HG03457 (cell line): ENCODE results near the gene GC.
"Not testable (repeated sequence)": the region's sequence is repeated elsewhere in the genome, so short reads cannot be mapped to it uniquely, and the experiment has no call there.

Experiments
- ATAC-seq: cut with Tn5 transposase; IDR thresholded peaks from one replicate; pipeline ENCODE4 v1.9.1; 2021; ENCODE audit warnings: moderate number of reproducible peaks; ENCODE audit not compliant: unreplicated experiment

Gene GC

DNA sequence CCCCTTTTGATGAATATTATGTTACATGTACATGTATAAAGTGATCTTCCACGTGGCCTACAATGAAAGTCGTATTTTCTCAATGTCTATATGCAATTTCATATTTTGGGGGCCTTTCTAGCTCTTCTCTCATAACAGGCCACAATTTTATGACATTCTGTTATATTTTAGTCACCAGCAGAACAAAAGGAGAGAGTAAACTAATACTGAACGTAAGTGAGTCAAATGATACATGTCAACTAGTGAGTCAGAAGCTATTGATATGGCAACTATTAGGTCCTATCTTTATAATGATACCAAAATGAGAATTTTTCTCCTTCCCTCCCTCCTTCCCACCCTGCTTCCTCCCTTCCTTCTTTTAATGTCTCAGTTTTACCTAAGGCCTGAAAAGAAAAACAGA is 14.4 kb downstream of the GC start:
- ATAC-seq = no peak

DNA sequence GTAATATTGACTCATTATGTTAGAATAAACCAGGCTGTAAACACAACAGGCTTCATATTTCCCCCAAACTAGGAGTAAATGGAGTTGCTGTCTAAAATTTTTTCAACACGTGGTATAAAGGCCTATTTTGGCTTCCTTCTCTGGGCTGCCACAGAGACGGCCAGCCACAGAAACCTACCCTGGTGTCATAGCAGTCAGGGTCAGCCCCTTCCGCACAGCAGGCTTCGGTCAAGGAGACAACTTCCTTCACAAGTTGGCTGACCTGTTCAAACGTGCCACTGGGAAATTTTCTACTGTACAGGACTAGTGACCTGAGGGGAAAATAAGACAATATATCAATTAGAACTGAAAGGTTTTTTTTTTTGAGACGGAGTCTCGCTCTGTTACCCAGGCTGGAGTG is 15.8 kb downstream of the GC start:
- ATAC-seq = no peak

DNA sequence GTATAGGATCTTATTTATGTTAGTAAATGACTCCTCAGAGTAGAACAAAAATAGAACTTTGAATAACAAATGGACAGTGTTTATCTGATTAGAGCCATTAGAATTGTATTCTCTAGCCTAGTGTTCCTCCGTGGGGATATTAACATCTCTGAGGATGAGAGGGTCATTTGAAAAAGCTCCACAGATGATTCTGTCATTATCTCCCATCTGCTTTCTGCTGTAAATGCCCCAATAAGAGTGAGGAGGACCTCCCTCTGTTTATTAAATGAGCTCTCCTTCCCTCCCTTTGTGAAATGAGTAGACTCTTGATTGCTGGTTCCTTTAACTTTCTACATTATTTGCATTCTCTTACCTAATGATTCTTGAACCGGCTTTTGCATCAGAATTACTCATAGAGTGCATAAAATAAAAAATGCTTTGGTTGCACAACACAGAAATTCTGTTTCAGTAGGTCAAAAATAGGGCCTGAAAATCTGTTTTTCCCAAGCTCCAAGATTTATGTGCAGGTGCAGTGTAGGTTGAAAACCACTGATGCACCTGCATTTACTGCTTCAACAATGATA is 18.0 kb downstream of the GC start:
- no peak for ATAC-seq

- ATAC-seq = no peak
Measured at GRCh38 chr4:71765350-71765749, 18.5 kb downstream of the GC start.

DNA sequence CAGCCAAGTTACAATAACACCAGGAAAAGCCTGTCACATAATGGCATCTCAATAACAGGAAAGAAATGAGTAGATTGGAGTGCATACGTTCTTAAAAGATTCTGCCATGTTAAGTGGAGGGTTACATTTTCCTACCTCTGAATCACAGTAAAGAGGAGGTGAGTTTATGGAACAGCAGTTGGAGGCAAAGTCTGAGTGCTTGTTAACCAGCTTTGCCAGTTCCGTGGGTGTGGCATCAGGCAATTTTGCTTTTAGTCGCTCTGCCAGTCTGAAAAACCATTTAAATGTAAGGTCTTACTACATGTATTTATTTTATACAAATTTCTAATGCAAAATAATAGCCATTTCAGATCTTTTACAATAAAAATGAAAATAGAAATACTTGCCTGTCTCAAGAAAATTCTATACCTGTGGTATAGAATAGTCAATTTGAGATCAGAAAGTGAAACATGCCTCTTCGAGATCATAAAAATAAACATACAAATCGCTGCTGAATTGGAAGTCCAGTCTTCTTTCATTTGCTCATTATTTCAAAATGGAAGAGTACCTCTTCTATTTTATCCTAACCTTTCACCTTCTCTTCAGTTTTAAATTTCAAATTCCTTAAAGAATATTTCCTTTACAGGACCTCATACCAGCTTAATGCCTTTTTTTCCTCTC is 31.4 kb downstream of the GC start:
- ATAC-seq = no peak

GRCh38 chr4:71749008-71749594 is 34.8 kb downstream of the GC start:
- ATAC-seq = no peak

- ATAC-seq = no peak
Measured at GRCh38 chr4:71746379-71746778, 37.5 kb downstream of the GC start.

- ATAC-seq = not testable (repeated sequence)
Measured at GRCh38 chr4:71738782-71739181, 45.1 kb downstream of the GC start.

- no peak for ATAC-seq
Measured at GRCh38 chr4:71732706-71733105, 51.2 kb downstream of the GC start.

DNA sequence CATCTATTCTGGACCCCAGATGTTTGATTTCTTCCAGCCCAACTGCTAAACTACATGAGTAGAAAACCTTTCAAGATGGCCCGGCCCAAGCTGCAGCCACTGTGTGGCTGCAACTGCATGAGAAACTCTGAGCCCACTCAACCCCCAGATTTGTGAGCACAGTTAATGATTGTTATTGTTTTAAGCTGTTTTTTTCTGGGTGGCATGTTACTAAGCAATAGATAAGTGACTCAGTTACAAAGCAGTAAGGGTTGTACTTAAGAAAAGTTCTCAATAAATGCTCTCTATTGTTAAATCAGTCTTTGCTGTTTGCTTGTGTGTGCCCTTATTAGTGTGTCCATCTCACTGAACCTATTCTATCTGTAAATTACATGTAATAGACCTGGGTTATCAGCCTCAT is 51.8 kb downstream of the GC start:
- no peak for ATAC-seq

- ATAC-seq = no peak
Measured at GRCh38 chr4:71729856-71730255, 54.0 kb downstream of the GC start.

DNA sequence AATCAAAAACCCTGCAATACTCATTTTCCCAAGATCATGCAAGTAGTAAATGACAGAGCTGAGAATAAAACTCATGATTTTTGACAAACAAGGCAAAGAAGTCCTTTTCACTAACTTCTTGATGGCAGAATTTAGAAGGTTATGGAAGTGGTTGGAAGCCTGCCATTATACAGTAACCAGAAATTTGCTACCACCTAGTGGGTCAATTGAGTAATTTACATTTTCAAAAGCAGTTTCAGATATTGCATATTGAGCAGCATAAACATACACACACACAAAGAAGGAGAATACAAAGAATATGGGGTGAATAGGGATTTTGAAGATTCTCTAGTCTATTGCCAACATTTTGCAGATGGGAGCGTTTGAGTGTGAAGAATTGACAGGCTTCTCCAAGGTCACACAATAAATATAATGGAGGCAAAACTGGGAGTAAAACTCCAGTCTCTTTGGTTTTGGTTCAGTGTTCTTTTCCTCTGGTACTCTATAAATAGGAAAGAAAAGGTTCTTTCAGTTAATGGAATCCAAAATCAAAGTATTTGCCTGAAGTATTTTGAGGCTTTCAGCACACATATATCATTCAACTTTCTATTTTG is 70.2 kb downstream of the GC start:
- ATAC-seq = no peak

GRCh38 chr4:71711985-71712348 is 71.9 kb downstream of the GC start:
- no peak for ATAC-seq

DNA sequence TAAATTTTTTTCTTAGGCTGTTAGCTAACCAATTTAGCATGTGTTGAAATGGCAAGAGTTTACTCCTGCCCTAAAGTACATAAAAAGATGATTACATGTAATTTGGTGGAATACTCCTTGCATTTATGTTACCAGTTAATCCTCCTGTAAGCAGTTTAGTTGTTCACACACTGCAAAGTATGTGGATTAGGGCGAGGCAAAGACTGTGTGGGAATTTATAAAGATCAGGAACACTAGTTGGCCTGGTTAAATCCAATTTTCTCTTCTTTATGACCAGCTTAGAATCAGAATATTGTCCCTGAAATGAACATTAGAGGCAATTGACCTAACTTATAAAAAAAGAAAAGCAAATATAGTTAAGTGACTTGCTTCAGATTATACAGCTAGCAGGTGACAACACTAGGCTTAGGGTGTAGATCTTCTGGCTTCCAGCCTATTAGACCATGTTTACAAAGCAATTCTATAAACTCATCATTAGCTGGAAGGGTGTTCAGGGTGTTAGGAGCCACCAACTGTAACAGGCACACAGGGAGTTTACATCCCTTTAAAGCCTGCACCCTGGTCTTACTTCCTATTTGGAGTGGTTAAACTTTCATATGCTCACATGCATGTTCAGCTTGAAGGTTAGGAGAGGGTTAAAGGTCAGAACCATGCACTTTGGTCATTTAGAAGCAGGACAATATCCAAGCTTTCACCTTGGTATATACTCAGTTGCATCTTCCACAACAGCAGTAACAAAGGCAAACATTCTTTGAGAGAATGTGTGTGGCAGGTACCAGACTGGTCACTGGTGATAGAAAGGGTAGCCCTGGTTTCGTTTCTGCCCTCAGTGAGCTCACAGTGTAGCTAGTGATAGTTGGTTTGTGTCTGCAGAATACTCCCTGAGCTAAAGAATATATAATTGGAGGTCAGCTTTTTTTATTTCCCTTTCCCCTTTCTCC is 72.6 kb downstream of the GC start:
- ATAC-seq = no peak

DNA sequence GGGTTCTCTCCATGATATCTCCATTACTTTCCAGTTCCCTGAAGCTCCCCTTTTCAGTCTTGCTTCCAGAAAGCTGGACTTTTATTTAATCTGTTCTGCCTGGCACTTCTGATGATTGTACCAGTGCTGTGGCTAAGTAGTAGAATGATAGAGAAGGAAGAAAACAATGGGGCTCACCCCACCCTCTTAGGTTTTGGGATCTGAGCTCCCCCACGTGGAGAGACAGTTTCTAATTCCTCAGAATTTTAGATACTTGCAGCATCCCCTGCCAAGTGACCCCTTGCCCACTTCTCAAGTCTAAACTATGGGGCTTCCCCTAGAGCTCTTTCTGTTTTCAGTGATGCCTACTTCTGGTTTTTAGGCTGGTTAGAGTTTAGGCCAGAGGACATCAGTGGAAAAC is 73.9 kb downstream of the GC start:
- ATAC-seq = no peak

DNA sequence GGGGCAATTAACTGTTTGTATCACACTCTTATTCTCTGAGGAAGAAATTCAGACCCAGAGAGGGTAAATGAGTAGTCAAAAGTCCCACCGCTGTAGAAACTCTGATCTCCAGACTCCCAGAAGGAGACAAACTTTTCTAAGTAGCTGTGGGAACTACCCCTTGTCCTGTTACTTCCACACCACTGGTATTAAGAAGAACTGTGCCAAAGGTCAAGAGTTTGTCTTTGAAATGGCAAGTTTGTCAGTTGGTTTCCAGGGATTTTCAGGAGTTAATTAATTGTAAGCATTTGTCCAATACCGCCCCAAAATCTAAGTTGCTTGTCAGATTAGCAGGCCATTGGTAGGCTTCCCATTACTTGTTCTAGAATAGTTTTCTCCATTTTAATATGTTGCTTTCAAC is 85.7 kb downstream of the GC start:
- no peak for ATAC-seq

DNA sequence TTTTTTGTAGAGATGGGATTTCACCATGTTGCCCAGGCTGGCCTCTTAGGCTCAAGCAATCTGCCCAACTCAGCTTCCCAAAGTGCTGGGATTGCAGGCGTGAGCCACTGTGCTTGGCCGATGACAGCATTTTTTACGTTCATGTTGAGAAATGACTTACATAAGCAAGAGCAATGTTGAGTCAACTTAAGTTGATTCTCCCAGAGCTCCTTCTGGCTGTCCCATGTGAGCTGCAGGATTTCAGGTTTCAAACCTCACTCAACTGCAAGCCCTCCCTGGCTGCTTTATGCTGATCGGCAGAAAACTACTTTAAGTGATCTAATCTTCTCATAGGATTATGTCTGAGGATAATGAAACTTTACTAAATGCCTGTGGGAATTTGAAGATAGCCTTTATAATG is 86.8 kb downstream of the GC start:
- ATAC-seq = no peak

DNA sequence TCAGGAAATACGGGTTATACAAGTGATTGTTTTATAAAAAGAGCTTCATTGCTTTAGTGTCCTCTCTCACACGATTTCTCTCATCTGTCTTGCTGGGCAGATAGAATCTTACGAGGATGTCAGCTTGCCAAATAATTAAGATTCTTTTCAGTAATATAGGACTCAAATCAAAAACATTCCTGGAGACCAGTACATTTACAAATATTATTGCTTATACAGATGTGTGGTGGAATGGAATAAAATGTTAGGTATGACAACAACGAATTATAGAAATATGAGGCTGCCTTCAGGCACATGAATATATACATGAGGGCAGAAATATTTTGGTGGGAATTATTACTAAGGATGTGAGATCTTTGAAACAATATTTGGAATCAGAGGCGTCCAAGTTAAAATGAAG is 88.9 kb downstream of the GC start:
- no peak for ATAC-seq

GRCh38 chr4:71692963-71693362 is 90.9 kb downstream of the GC start:
- ATAC-seq = no peak

DNA sequence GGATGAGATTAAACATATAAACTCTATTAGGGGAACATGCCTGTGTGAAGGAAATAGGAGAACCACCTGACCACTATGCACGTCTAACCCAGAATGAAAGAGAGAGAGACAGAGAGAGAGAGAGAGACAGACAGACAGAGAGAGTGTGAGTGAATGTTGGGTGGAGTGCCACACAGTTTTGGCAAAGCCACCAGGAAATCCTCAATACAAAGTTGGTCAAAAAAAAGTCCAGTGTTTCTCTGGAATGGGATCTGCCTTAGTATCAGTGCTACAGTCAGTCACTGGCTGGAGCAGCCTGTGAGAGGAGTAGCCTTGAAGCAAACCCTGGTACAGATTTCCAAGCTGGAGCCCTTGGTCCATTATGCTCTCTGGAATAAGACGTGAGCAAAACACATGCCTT is 91.7 kb downstream of the GC start:
- ATAC-seq = no peak
